ENCODE data around the gene IL25. TPM values are rescaled to one million over a fixed set of nuclear protein-coding genes. Genes with fewer than 3 reads are reported as not detected.

IL25 gene
- total and polyA plus RNA-seq, 2 experiments from 2014 or later = not detected

DNA sequence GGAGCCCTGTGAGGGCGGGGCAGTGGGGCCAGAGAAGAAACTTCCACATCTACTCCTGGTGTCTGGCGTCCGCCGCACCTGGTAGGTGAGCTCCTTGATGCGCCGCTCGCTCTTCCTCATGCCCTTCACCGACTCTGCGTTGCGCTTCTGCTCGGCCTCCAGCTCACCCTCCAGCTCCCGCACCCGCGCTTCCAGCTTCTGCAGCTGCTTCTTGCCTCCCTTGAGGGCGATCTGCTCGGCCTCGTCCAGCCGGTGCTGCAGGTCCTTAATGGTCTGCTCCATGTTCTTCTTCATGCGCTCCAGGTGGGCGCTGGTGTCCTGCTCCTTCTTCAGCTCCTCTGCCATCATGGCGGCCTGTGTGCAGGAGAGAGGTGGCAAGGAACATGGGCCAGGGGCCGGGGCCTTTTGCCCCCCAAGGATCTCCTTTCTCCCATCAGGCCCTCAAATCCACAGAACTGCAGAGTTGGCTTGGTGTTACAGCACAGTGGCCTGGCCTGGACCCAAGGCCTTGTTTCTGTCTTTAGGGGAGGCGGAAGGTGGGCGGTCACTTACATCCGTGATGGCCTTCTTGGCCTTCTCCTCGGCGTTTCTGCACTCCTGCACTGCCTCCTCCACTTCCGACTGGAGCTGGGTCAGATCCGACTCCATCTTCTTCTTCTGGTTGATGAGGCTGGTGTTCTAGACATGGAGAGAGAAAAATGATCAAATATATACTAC, 11.9 kb downstream of the IL25 start:
- H3K4me1 Mint-ChIP-seq = peaks cover 17% of the 10 kb centered on the region
- peaks cover 5% of the 10 kb centered on the region for H3K27me3 Mint-ChIP-seq (ENCODE audit: insufficient read depth, low read depth, poor library complexity)
- DNase-seq (ENCODE audit: low spot score) (no peak), ATAC-seq (no peak)
- H3K9me3 Mint-ChIP-seq = no peaks in the 10 kb centered on the region; the same call in 2 of the 3 replicates
- H3K79me2 ChIP-seq (replicated peaks; ENCODE audit: insufficient read depth) = no peaks in the 10 kb centered on the region
- H3K9me2 ChIP-seq (ENCODE audit: insufficient read depth) = no peaks in the 10 kb centered on the region
- H4K20me1 ChIP-seq (replicated peaks; ENCODE audit: insufficient read depth) = no peaks in the 10 kb centered on the region; the same call in 1 of the 2 replicates
- H3K27ac Mint-ChIP-seq = no peak overlapping the region
- no peak overlapping the region for H2AFZ ChIP-seq
- H3K36me3 Mint-ChIP-seq (ENCODE audit: low read depth) = no peaks in the 10 kb centered on the region; the same call in 2 of the 3 replicates
- no peaks in the 10 kb centered on the region; the same call in 1 of the 2 replicates for H3K4me1 ChIP-seq (ENCODE audit: insufficient read depth)
- H3K4me2 ChIP-seq = no peak overlapping the region
- H3K27ac ChIP-seq (ENCODE audit: low read depth) = no peak overlapping the region
- H3K4me3 Mint-ChIP-seq = no peak overlapping the region
- no peaks in the 10 kb centered on the region for H3F3A ChIP-seq (replicated peaks; ENCODE audit: low read depth)
- no peaks in the 10 kb centered on the region for H3K36me3 ChIP-seq (ENCODE audit: insufficient read depth)
- H3K4me3 ChIP-seq = no peak overlapping the region
- no peak for TF ChIP-seq STAT1 (IDR thresholded peaks at IDR 0.05; ENCODE audit: unreplicated experiment)
- TF ChIP-seq NANOG (IDR thresholded peaks at IDR 0.05; ENCODE audit: borderline replicate concordance) = no peak
- TF ChIP-seq EZH2phosphoT487 (IDR thresholded peaks at IDR 0.05; ENCODE audit: unreplicated experiment) = no peak
- TF ChIP-seq, protein P1, sequence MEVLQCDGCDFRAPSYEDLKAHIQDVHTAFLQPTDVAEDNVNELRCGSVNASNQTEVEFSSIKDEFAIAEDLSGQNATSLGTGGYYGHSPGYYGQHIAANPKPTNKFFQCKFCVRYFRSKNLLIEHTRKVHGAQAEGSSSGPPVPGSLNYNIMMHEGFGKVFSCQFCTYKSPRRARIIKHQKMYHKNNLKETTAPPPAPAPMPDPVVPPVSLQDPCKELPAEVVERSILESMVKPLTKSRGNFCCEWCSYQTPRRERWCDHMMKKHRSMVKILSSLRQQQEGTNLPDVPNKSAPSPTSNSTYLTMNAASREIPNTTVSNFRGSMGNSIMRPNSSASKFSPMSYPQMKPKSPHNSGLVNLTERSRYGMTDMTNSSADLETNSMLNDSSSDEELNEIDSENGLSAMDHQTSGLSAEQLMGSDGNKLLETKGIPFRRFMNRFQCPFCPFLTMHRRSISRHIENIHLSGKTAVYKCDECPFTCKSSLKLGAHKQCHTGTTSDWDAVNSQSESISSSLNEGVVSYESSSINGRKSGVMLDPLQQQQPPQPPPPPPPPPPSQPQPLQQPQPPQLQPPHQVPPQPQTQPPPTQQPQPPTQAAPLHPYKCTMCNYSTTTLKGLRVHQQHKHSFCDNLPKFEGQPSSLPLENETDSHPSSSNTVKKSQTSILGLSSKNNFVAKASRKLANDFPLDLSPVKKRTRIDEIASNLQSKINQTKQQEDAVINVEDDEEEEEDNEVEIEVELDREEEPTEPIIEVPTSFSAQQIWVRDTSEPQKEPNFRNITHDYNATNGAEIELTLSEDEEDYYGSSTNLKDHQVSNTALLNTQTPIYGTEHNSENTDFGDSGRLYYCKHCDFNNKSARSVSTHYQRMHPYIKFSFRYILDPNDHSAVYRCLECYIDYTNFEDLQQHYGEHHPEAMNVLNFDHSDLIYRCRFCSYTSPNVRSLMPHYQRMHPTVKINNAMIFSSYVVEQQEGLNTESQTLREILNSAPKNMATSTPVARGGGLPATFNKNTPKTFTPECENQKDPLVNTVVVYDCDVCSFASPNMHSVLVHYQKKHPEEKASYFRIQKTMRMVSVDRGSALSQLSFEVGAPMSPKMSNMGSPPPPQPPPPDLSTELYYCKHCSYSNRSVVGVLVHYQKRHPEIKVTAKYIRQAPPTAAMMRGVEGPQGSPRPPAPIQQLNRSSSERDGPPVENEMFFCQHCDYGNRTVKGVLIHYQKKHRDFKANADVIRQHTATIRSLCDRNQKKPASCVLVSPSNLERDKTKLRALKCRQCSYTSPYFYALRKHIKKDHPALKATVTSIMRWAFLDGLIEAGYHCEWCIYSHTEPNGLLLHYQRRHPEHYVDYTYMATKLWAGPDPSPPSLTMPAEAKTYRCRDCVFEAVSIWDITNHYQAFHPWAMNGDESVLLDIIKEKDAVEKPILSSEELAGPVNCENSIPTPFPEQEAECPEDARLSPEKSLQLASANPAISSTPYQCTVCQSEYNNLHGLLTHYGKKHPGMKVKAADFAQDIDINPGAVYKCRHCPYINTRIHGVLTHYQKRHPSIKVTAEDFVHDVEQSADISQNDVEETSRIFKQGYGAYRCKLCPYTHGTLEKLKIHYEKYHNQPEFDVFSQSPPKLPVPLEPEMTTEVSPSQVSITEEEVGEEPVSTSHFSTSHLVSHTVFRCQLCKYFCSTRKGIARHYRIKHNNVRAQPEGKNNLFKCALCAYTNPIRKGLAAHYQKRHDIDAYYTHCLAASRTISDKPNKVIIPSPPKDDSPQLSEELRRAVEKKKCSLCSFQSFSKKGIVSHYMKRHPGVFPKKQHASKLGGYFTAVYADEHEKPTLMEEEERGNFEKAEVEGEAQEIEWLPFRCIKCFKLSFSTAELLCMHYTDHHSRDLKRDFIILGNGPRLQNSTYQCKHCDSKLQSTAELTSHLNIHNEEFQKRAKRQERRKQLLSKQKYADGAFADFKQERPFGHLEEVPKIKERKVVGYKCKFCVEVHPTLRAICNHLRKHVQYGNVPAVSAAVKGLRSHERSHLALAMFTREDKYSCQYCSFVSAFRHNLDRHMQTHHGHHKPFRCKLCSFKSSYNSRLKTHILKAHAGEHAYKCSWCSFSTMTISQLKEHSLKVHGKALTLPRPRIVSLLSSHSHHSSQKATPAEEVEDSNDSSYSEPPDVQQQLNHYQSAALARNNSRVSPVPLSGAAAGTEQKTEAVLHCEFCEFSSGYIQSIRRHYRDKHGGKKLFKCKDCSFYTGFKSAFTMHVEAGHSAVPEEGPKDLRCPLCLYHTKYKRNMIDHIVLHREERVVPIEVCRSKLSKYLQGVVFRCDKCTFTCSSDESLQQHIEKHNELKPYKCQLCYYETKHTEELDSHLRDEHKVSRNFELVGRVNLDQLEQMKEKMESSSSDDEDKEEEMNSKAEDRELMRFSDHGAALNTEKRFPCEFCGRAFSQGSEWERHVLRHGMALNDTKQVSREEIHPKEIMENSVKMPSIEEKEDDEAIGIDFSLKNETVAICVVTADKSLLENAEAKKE (CRISPR knock-in tag; IDR thresholded peaks at IDR 0.05) = no peak
- TF ChIP-seq REST (IDR thresholded peaks at IDR 0.05; ENCODE audit: unreplicated experiment) = no peak
- no peak for TF ChIP-seq POLR2AphosphoS5 (IDR thresholded peaks at IDR 0.05; ENCODE audit: low read depth)
- TF ChIP-seq, protein P2, sequence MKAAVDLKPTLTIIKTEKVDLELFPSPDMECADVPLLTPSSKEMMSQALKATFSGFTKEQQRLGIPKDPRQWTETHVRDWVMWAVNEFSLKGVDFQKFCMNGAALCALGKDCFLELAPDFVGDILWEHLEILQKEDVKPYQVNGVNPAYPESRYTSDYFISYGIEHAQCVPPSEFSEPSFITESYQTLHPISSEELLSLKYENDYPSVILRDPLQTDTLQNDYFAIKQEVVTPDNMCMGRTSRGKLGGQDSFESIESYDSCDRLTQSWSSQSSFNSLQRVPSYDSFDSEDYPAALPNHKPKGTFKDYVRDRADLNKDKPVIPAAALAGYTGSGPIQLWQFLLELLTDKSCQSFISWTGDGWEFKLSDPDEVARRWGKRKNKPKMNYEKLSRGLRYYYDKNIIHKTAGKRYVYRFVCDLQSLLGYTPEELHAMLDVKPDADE (IDR thresholded peaks at IDR 0.05) = no peak
- TF ChIP-seq EZH2 (IDR thresholded peaks at IDR 0.05; ENCODE audit: low read depth, unreplicated experiment) = no peak
- no peak for TF ChIP-seq ZNF331 (CRISPR knock-in tag; IDR thresholded peaks at IDR 0.05; ENCODE audit: low read depth)
- no peak for TF ChIP-seq CREB1 (CRISPR knock-in tag; IDR thresholded peaks at IDR 0.05; ENCODE audit: low read depth)
- no peak for TF ChIP-seq JUNB (IDR thresholded peaks at IDR 0.05; ENCODE audit: unreplicated experiment)
- no peak for TF ChIP-seq CTCF (conservative IDR thresholded peaks at IDR 0.05; ENCODE audit: low read depth in 2 of 2)
- no peak for TF ChIP-seq ZNF114 (CRISPR knock-in tag; IDR thresholded peaks at IDR 0.05)
- no peaks in the 10 kb centered on the region for H3K27me3 ChIP-seq (ENCODE audit: insufficient read depth)

Measured in GM23338 (cell line).